Upper lobe of right lung (tissue), 1 donor: Measurements from ENCODE around the gene SRSF2. TPM values are rescaled to one million over a fixed set of nuclear protein-coding genes. Genes with fewer than 3 reads are reported as not detected.
A peak's percentile ranks its signal among the peaks of the same experiment; 100 is the strongest.

Experiments used
- ATAC-seq: fragments of 200-7000 bp; cut with Tn5 transposase; one replicate; pipeline ENCODE4 v1.9.1; 2020; ENCODE audit warnings: mild to moderate bottlenecking, moderate library complexity
- DNase-seq: peaks from one replicate; pipeline ENCODE4 v3.0.0-alpha.2; 2020
- H3K27ac ChIP-seq: fragments of 200-600 bp; one replicate; pipeline ENCODE4 v1.8.0; 2022
- H3K27me3 ChIP-seq: fragments of 200-600 bp; one replicate; pipeline ENCODE4 v1.8.0; 2022; ENCODE audit warnings: mild to moderate bottlenecking
- H3K36me3 ChIP-seq: fragments of 200-600 bp; one replicate; pipeline ENCODE4 v1.8.0; 2022
- H3K4me1 ChIP-seq: fragments of 200-600 bp; one replicate; pipeline ENCODE4 v1.8.0; 2022
- H3K4me3 ChIP-seq: fragments of 200-600 bp; one replicate; pipeline ENCODE4 v1.8.0; 2022; ENCODE audit warnings: mild to moderate bottlenecking
- H3K9me3 ChIP-seq: fragments of 200-600 bp; one replicate; pipeline ENCODE4 v1.8.0; 2022
- CTCF ChIP-seq: fragments of 200-600 bp; IDR thresholded peaks from one replicate; pipeline ENCODE4 v1.8.0; 2022; ENCODE audit warnings: antibody characterized with exemption
- intact Hi-C: fragments of 100-400 bp; cut with DNase I; formaldehyde crosslinking; loops from one replicate; pipeline ENCODE4 v1.11.0; 2022
- total RNA-seq: library from RNA; stranded (reverse); fragmentation: NEBNext Ultra II Directional; extraction: Animal tissue kit (Norgen Biotek cat#: 25700); gene quantifications from one replicate; pipeline ENCODE4 v1.2.1, GENCODE V29; 2021
- donor health status: DM: no; HTN: yes; CAD: no; lungs with severe emphysema.

SRSF2 gene
- total RNA-seq, 1 donor from 2014 or later = 145 TPM

DNA sequence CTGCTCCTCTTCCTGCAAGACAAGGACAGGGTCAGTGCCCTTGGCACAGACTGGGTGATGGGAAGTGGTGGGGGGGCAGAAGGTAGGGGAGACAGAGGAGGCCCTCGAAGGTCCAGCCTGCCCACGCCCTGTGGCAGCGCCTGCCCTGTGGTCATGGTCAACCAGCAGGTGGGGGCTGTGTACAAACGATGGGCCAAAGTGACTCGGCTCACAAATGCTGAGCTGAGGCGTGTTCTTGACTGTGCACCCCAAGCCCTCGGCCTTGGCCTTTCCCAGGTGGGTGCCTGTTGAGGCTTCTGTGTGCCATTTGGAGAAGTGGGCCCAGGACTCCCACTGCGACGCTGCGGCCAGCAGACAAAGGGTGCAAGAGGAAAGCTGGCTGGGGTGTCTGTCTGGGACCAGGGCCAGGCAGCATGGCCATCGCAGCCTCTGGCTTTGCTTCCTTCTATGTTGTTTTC lies 48.9 kb downstream of the SRSF2 start:
- H3K27me3 ChIP-seq = no peaks in the 10 kb centered on the region
- no peaks in the 10 kb centered on the region for H3K9me3 ChIP-seq
- no peak overlapping the region for H3K4me3 ChIP-seq
- peaks cover 2% of the 10 kb centered on the region for H3K36me3 ChIP-seq
- TF ChIP-seq CTCF = no peak
- intact Hi-C loops = no loop called here
- DNase-seq (no peak), ATAC-seq (peak; percentile 4)
- peaks cover 35% of the 10 kb centered on the region for H3K4me1 ChIP-seq
- peak overlapping the region; percentile 79 for H3K27ac ChIP-seq

DNA sequence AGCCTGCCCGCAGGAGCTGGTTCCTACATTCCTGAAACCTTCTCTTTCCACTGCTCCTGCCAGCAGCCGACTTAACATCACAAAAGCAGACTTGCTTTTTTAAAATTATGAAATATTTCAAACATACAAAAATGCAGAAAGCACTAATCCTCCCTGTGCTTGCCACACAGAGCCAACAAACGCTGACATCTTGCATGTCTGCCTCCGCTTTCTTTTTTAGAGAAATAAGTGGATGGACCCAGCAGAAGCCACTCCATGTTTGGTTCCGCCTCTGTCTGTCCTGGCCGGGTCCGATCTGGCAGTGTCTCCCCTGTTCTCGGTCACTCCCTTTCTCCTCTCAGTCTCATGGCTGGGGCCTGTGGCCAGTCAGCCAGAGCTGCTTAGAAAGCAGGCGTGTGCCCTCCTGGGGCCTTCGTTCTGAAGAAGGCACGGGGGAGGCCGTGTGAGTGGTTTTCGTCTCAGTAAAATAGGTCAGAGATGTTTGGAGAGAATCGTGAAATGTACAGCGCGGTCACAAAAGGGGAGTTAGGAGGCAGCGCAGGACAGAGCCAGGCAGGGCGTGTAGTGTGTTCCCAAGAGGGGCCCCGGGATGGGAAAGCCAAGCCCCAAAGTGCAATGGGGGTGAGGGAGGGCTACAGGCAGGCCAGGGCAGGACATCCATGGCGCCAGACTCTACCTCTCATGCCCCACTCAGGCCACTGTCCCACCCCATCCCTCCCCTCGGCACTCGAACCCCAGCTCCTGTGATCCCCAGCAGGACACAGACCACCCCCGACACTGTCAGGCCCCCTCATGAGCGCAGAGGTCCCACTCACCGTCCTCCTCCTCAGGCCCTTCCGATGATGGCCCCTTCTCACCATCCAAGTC lies 49.6 kb downstream of the SRSF2 start:
- intact Hi-C loops = no loop called here
- Histone ChIP-seq H3K4me1 (peaks cover 38% of the 10 kb centered on the region), H3K9me3 (no peaks in the 10 kb centered on the region), H3K4me3 (no peak overlapping the region), H3K27me3 (no peaks in the 10 kb centered on the region), H3K36me3 (peaks cover 5% of the 10 kb centered on the region), H3K27ac (peak overlapping the region; percentile 79)
- ATAC-seq (peak; percentile 12), DNase-seq (no peak)
- TF ChIP-seq CTCF = no peak

GRCh38 chr17:76686538-76687297 lies 50.4 kb downstream of the SRSF2 start:
- H3K4me3 ChIP-seq = no peak overlapping the region
- peaks cover 5% of the 10 kb centered on the region for H3K36me3 ChIP-seq
- peaks cover 43% of the 10 kb centered on the region for H3K4me1 ChIP-seq
- intact Hi-C loops = no loop called here
- H3K27me3 ChIP-seq = no peaks in the 10 kb centered on the region
- DNase-seq (no peak), ATAC-seq (no peak)
- H3K27ac ChIP-seq = peak overlapping the region; percentile 79
- no peak for TF ChIP-seq CTCF
- H3K9me3 ChIP-seq = no peaks in the 10 kb centered on the region

- ATAC-seq (no peak), DNase-seq (no peak)
- intact Hi-C loops = no loop called here
- H3K4me1 ChIP-seq = peaks cover 37% of the 10 kb centered on the region
- peaks cover 5% of the 10 kb centered on the region for H3K36me3 ChIP-seq
- no peaks in the 10 kb centered on the region for H3K27me3 ChIP-seq
- no peaks in the 10 kb centered on the region for H3K9me3 ChIP-seq
- H3K27ac ChIP-seq = no peak overlapping the region
- no peak for TF ChIP-seq CTCF
- no peak overlapping the region for H3K4me3 ChIP-seq
These were observed 51.3 kb downstream of the SRSF2 start for GRCh38 chr17:76685846-76686245.

GRCh38 chr17:76685366-76685765 lies 51.8 kb downstream of the SRSF2 start:
- H3K4me3 ChIP-seq = no peak overlapping the region
- peaks cover 37% of the 10 kb centered on the region for H3K4me1 ChIP-seq
- intact Hi-C loops = no loop called here
- no peak for DNase-seq
- H3K27me3 ChIP-seq = no peaks in the 10 kb centered on the region
- H3K36me3 ChIP-seq = peaks cover 10% of the 10 kb centered on the region
- no peak for ATAC-seq
- H3K9me3 ChIP-seq = no peaks in the 10 kb centered on the region
- no peak for TF ChIP-seq CTCF
- no peak overlapping the region for H3K27ac ChIP-seq
